ENCODE data around the gene DARS1.
"Not testable (repeated sequence)": the region's sequence is repeated elsewhere in the genome, so short reads cannot be mapped to it uniquely, and the experiment has no call there.

The DARS1 gene

DNA sequence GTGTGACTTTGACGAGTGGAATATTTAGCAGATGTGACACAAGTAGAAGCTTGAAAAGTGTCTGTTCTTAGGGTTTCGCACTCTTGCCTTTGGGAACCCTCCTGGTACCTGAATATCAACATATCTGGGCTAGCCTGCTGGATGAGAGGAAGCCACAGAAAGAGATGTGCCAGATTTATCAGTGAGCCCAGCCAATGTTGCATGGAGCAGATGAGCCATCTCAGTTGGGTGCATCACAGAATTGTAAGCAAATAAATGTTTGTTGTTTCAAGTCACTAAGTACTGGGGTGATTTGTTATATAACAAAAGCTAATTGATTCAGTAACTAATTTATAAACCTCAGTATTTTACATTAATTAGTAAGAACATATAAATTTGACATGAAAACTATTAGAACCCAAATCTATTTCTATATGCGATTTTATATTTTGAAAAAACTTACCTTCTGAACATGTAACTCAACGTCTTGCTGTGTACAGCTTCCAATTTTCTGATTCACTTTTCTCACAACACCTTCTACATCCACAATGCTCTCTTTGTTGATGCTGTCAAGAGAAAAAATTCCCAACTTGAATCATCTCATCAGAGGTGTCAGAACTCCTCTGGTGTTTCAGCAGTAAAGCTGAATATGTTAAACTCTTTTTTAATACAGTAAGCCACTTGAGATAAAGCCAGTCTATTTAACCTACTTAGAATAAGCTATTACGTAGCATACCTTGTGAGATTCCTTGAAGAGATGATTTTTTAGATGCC, 42.3 kb downstream of the DARS1 start:
- no peak for FAIRE-seq

DNA sequence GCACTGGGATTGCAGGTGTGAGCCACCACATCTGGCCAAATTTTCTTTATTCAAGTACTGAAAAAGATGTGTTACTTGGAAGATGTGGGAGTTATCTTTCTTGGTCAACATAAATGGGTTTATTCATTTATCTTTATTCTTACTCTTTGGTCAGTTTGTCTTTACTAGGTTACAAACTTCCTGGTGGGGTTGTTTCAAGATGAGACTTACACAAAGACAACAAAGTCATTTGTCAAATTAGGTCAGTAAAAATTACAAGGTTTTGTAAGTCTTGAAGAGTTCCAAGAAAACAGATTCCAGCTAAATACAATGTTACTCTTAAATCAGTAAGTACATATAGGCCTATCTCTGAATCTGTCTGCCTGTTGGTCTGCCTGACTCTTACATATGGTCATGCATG, 48.9 kb downstream of the DARS1 start:
- no peak for FAIRE-seq

DNA sequence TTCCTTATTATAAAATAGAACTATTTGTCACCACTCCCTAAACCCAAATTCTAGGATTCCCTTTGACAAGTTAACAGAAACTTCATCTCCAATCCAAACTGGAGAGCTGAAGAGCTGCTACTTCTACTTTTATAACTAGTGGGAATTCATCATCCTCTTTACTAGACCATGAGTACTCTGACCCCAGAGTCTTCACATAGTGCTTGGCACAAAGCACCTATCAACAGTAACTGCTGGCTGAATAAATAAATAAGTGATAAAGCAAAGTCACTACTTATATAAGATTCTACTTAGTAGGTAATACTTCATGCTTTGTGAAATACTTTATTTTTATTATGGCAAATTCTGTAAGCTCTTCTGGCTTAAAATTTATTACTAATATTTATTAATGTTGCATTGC, 49.5 kb downstream of the DARS1 start:
- FAIRE-seq = no peak

DNA sequence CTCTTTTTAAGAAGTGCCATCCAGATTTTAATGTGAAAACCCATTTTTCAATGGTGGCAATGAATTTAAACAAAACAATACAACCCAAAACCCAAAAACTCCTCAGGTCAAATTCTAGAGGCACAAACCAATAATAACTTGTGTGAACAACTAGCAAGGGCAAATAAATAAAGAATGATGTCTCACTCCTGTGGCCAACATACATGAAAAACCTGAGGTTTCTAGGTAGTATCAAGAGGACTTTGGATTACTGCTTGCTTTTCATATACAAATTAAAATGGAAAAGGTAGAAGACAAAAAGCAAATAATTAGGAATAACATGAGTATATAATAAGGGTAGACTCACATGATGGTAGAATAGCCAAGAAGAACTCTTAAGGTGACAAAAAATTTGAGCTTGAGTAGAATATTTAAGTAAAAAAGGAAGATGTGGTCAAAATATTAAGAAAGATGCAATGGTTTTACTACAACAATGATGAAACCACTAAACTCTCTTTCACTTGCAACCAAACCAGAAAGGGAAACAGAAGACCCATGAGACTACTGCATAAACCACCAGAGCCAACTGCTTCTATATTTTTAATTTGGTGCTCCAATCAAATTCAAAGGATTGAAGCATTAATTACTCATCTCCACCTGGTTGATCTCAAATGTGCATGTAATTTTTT, 53.5 kb downstream of the DARS1 start:
- FAIRE-seq = no peak

DNA sequence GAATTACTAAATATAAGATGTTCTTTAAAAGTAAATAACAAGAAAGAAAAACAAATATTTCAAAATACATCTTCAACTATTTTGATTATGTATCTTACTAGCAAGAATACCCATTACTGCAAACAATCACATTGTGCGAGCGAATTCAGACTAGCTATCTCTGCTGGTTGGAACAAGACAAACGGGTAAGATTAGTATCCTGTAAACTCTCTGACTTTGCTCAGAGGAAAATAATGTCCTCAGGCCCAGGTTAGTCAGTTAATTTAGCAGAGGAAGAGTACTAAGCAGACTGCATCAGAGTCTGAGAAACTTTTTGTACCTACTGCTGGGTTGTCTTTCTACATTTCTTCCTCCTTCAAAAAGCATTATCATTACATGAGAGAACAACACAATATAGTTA, 58.8 kb downstream of the DARS1 start:
- FAIRE-seq = no peak

DNA sequence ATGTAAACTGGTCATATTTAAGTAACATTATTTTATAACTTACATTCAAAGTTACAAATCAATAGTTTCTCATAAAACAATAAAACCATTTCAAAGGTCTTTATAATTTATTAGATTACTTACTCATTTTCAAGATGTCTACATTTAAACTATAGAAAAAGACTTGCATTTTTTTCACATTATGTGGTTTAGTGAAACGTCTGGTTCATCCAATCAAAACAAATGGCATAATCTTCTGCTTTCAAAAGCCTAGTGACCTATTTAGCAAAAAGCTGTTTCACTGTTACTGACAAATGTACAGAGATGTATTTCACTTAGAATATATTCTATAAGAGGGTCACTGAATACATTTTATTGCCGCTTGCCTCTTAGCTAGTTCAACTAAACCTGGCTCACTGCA, 59.9 kb downstream of the DARS1 start:
- FAIRE-seq = peak; percentile 90

DNA sequence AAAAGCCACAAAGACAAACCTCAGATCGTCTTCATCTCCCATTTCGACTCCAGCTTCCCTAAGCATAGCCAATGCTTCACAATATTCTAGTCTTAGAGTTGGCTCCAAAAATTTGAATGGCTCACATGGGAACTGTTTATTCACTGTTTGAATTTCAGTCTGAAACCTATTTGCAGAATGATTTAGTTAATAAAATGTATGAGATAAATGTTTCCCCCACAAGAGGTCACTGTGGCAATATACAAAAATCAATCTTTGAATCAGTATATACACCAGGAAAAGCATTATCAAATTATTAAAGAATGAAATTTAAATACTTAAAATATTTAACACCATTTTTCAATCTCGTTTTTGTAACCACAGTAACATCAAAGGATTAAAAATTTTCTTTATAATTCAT, 69.2 kb downstream of the DARS1 start:
- FAIRE-seq = peak; percentile 78

DNA sequence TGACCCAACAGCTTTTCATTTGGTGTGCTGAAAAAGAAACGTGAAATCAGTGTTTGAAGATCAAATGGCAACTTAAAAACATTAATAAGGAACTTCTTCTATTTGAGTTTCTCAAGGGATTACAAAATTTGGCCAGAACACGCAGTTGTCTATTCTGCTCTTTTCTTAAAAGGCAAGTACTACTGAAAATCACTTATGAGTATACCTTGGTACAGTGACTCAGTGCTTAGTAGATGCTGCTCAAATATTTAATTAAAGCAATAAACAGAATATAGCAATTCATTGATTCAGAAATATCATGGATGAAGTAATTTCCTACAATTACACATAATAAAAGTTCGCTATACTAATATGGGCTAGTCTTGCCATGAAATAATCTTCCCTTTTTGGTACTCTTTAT, 70.9 kb downstream of the DARS1 start:
- no peak for FAIRE-seq

DNA sequence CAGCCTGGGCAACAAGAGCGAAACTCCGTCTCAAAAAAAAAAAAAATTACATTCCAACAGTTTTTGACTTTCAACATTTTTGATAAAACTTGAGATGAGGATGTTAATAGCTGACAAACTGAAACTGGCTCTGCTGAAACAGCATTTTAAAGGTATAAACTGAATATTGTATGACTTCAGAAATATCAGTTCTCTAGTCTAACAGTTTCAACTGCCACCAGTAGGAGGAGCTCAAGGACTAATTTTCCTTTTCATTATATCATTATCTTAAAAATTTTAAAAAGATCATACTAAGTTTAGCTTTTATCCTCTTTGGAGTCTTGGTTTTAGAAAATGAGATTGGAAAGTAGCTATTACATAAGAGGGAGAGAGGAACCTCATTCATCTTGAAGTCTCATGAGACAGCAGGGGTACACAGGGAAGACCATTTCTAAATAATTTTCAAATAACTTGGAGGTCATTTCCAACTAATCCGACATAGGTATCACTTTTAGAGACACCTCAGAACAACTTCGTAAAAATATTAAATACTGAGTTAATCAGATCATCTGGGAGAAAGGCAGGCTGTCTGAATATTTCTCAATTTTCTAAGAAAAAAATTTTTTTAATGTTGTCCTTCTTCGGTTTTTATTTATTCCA, 71.6 kb downstream of the DARS1 start:
- no peak for FAIRE-seq

DNA sequence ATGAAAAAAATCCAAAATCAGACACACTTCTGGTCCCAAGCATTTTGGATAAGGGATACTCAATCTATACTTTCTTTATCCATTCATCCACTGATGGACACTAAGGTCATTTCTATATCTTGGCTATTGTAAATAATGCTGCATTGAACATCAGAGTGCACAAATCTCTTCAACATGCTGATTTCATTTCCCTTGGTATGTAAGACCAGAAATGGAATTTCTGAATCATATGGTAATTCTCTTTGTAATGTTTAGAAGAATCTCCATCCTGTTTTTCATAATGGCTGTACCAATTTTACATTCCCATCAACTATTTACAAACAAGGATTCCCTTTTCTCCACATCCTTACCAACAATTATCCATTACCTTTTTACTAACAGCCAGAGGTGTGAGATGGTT, 75.5 kb downstream of the DARS1 start:
- no peak for FAIRE-seq

DNA sequence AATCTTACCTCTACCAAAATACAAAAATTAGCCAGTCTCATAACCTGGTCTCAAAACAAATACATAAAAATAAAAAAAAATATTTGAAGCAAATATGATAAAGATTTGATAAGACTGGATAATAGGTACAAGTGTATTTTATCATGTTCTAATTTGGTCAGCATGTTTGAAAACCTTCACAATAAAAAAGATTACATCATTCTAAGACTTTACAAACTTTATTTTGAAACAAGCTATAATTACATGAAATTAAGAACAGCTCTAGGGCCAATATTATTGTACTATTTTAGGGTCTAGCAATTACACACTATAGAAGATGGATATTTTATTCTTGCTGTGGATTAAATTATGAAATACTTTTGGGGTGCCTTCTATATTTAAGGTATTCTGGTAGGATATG, 79.7 kb downstream of the DARS1 start:
- FAIRE-seq = no peak

DNA sequence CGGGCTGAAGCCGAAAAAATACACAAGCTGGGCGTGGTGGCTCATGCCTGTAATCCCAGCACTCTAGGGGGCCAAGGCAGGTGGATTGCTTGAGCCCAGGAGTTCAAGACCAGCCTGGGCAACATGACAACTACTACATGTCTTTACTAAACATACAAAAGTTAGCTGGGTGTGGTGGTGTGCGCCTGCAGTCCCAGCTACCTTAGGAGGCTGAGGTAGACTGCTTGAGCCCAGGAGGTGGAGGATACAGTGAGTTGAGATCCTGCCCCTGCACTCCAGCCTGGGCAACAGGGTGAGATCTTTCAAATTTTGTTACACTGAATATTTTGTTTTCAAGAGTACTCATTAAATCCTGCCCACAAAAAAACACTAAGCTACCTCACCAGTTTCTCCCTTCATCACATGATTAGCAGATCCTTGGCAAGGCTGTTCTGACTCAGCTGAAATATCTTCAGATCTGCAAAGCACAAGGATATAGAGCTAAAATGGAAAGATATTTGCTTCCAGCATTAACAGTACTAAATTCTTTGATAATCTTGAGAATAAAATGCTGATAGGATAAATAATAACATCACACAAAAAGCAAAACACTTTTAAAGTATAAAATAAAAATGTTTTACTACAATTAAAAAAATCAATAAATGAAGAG, 81.0 kb downstream of the DARS1 start:
- FAIRE-seq = no peak

DNA sequence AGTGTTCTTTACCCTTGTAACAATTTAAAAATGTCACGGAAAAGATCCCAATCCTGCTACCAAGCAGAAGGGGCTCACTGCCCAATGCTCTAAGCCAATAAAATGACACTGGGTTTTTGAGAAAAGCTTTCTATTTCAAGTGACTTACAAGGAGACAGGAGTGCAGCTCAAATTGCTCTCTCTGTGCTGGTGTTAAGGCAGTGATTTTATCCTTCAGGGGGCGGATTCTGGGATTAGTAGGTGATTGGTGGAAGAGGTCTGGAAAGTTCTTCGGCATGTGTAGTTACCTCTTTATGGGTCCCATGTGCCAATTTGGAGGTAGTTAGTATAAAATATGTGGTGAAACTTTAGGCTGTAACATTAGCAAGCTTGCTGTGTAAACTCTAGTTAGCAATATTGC, 81.8 kb downstream of the DARS1 start:
- FAIRE-seq = no peak

DNA sequence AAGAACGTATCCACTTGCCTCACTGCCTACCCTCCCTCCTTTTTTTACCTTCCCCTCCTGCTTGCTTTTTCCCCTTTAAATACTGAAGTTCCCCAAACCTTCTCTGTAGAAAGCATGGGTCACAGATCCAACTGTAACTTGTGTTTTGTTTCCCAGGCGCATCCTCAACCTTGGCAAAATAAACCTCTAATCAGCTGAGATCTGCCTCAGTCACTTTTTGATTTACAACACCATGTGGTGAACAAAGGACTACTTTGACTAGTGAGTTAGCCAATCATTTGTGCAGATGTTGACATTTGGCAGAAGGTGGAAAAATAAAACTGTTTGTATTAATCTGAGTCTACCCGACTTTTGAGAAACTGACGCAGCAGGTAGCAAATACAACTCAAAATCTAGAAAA, 85.9 kb downstream of the DARS1 start:
- no peak for FAIRE-seq

DNA sequence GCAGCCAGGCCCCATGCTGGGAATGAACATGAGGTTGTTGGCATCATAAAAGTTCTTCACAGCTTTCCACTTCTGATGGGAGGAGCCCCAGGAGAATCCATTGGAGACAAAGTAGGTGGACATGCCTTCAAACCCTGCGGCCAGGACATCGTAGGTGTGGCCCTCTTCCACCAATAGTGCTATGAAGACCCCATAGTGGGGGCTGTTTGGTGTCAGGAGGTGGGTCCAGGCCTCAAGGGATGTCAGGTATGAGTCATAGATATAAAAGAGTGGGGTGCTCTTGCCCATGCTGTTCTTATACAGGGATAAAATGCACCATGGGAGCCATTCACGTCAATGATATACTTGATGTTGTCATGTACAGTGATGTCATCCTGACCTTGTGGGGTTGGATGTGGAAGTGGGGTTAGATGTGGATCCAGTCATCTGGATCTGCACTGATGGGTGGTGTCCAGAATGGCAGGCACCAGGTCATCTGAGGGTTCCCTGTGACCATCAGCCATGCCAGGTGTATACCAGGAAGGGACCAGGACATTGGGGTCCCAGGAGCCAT, 87.1 kb downstream of the DARS1 start:
- no peak for FAIRE-seq

DNA sequence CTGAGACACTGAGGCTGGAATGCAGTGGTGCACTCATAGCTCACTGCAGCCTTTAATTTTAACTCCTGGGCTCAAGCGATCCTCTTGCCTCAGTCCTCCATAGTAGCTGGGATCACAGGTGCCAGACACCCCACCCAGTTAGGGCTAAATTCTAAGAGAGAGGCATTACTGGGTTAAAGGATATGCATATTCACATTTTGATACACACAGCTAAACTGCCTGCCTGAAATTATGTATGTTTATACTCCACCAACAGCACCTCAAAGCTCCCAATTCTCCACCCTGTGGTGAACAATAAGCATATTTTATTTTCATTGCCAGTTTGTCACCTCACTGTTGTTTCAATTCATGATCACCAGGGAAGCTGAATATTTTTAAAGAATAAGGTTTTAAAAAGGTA, 90.5 kb downstream of the DARS1 start:
- no peak for FAIRE-seq

DNA sequence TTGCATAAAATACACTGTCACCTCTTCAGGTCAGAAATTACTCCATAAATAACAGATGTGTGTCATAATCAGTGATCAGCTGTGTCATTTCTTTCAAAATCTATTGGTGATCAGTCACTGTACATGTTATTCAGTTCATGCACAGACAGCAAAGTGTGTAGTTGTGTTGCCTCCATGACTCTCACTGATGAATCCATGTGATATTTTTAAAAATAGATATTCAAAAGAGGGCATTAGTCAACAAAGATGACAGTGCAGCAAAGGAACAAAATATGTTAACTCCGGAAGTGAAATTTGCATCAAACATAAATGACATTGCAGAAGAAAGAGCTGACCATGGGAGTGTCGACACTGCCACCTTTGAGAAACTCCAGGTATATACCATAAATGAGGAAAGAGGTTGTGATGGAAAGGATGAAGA, 92.0 kb downstream of the DARS1 start:
- no peak for FAIRE-seq

DNA sequence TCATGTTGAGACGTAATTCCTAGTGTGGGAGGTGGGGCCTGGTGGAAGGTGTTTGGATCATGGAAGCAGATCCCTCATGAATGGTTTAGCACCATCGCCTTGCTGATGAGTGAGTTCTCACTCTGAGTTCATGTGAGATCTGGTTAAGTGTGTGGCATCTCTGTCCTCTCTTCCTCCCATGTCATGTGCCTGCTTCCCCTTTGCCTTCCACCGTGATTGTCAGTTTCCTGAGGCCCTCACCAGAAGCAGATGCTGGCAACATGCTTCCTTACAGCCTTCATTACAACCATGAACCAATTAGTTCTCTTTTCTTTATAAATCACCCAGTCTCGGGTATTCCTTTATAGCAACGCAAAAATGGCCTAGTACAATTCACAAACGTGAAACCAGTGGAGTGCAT, 94.6 kb downstream of the DARS1 start:
- no peak for FAIRE-seq

DNA sequence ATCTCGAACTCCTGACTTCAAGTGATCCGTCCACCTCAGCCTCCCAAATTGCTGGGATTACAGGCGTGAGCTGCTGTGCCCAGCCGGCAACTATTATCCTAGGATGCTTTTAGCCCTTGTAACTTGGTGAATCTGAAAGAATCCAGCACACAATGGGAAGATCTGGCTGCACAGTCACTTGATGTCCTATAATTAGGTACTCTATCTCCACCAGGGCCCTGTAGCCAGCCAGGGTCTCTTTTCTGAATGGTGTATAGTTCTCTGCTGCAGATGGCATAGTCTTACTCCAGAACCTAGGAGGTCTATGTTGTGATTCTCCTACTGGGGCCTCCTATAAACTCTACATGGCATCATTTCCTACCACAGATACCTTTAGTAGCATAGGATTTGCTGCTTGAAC, 95.3 kb downstream of the DARS1 start:
- no peak for FAIRE-seq

DNA sequence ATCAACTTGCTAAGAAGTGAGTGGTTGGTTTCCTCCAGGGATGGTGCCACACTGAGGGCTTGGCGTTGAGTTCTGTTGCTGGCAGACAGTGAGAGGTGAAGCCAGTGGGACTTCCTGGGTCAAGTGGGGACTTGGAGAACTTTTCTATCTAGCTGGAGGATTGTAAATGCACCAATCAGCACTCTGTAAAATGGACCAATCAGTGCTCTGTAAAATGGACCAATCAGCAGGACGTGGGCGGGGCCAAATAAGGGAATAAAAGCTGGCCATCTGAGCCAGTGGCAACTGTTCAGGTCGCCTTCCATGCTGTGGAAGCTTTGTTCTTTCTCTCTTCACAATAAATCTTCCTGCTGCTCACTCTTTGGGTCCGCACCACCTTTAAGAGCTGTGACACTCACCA, 96.8 kb downstream of the DARS1 start:
- FAIRE-seq = not testable (repeated sequence)

DNA sequence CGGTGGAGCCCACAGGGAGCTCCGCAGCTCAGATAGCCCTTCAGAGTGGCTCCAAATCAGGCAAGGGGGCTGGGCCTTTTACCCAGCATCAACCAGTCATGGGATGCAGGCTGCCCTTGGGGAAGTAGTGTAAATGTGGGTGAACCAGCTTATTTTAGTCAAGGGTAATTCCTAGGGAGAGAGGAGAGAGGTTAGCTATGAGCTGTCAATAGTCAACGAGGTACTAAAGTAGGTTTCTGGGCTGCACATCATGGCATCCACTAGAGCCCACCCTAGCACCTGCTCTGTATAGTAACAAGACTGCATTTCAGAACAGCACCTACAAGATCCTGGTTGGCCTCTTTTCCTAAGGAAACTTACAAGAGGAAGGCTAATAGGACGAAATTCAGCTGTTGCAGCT, 99.7 kb downstream of the DARS1 start:
- FAIRE-seq = no peak

DNA sequence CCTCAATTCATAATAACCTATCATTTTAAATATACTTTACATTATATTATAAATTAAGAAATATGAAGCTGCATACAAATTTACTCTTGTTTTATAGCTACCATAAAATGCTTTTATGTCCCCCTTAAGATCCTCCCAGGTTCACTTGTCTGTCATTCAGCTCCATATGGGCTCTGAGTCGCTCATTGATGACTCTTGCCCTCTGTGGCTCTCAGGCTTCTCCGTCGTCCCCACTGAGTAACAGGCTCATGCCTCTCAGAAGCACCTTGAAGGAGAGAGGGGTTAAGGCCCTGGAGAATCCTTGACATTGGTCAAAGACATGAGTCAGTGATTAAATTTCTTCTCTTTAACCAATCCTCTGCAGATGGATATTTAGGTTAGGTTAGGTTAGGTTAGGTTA, 103.0 kb downstream of the DARS1 start:
- no peak for FAIRE-seq

DNA sequence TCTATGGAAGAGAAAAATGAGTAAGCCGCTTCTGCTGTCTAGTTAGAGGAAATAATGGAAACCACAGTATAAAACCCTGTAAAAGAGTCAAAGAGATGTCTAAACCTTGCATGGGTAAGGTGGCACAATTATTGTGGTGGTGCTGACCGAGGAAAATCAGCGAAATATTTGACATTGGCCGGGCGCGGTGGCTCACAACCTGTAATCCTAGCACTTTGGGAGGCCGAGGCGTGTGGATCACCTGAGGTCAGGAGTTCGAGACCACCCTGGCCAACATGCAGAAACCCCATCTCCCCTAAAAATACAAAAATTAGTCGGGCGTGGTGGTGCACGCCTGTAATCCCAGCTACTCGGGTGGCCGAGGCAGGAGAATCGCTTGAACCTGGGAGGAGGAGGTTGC, 108.7 kb downstream of the DARS1 start:
- FAIRE-seq = not testable (repeated sequence)
